Neural progenitor cell (in vitro differentiated cells): Measurements from ENCODE around the gene THAP10. TPM values are rescaled to one million over a fixed set of nuclear protein-coding genes. Genes with fewer than 3 reads are reported as not detected.

ENCODE experiments used
- DNase-seq: peaks from one replicate; pipeline ENCODE4 v3.0.0-alpha.2; 2016; ENCODE audit warnings: low spot score
- H2AFZ ChIP-seq: fragments of 200-600 bp; sonication (generic); replicated peaks from 2 replicates; pipeline ENCODE4 v1.6.1; 2016; ENCODE audit warnings: antibody characterized with exemption
- H3F3A ChIP-seq: fragments of 200-600 bp; sonication (generic); 2 replicates; pipeline ENCODE4 v1.6.1; 2016; ENCODE audit warnings: antibody characterized with exemption, low read depth
- H3K27ac ChIP-seq: fragments of 200-600 bp; sonication (generic); 2 replicates; pipeline ENCODE4 v1.5.1; 2016; ENCODE audit warnings: mild to moderate bottlenecking
- H3K27me3 ChIP-seq: fragments of 200-600 bp; sonication (generic); 2 replicates; pipeline ENCODE4 v1.6.1; 2016; ENCODE audit warnings: mild to moderate bottlenecking, moderate library complexity
- H3K36me3 ChIP-seq: fragments of 200-600 bp; sonication (generic); 2 replicates; pipeline ENCODE4 v1.5.1; 2016
- H3K4me1 ChIP-seq: fragments of 200-600 bp; sonication (generic); 2 replicates; pipeline ENCODE4 v1.6.1; 2016; ENCODE audit warnings: mixed run types
- H3K4me2 ChIP-seq: fragments of 200-600 bp; sonication (generic); 2 replicates; pipeline ENCODE4 v1.6.1; 2016
- H3K4me3 ChIP-seq: fragments of 200-600 bp; sonication (generic); 2 replicates; pipeline ENCODE4 v1.5.1; 2016
- H3K79me2 ChIP-seq: fragments of 200-600 bp; sonication (generic); 2 replicates; pipeline ENCODE4 v1.6.1; 2016; ENCODE audit warnings: low read depth
- H3K9ac ChIP-seq: fragments of 200-600 bp; sonication (generic); 2 replicates; pipeline ENCODE4 v1.6.1; 2016
- H3K9me3 ChIP-seq: fragments of 200-600 bp; sonication (generic); 2 replicates; pipeline ENCODE4 v1.5.1; 2016; ENCODE audit warnings: low read depth
- H4K20me1 ChIP-seq: fragments of 200-600 bp; sonication (generic); 2 replicates; pipeline ENCODE4 v1.6.1; 2016; ENCODE audit warnings: low read depth
- H3K27ac Mint-ChIP-seq: 3 replicates; pipeline ENCODE4 v1.8.0; 2021; ENCODE audit warnings: mixed read lengths
- H3K27me3 Mint-ChIP-seq: 2 replicates; pipeline ENCODE4 v1.8.0; 2022; ENCODE audit warnings: low read depth, mild to moderate bottlenecking, inconsistent platforms, moderate library complexity, mixed read lengths; ENCODE audit not compliant: insufficient read depth
- H3K36me3 Mint-ChIP-seq: 3 replicates; pipeline ENCODE4 v1.8.0; 2021; ENCODE audit warnings: mixed read lengths
- H3K4me1 Mint-ChIP-seq: 3 replicates; pipeline ENCODE4 v1.8.0; 2021; ENCODE audit warnings: mixed read lengths
- H3K4me3 Mint-ChIP-seq: 3 replicates; pipeline ENCODE4 v1.8.0; 2021; ENCODE audit warnings: mild to moderate bottlenecking, moderate library complexity, mixed read lengths
- H3K9me3 Mint-ChIP-seq: 3 replicates; pipeline ENCODE4 v1.8.0; 2020; ENCODE audit warnings: mixed read lengths
- EZH2 ChIP-seq: fragments of 200-600 bp; sonication (generic); IDR thresholded peaks from 2 replicates; pipeline ENCODE4 v1.6.1; 2017; ENCODE audit warnings: antibody characterized with exemption, mild to moderate bottlenecking, moderate library complexity
- EZH2phosphoT487 ChIP-seq: fragments of 200-600 bp; sonication (generic); IDR thresholded peaks from 2 replicates; pipeline ENCODE4 v1.6.1; 2017; ENCODE audit warnings: antibody characterized with exemption
- total RNA-seq: library from RNA; depleted of rRNA; stranded (reverse); fragments of >200 nt; gene quantifications from 2 replicates; pipeline ENCODE4 v1.2.3, GENCODE V29; 2015; ENCODE audit warnings: low replicate concordance
- TF ChIP-seq, protein P1 (sequence below): fragments of 200-600 bp; sonication (generic); IDR thresholded peaks from 2 replicates; pipeline ENCODE4 v1.5.1; 2017; ENCODE audit warnings: antibody characterized with exemption, mild to moderate bottlenecking

THAP10 gene
- total RNA-seq, 1 donor from 2014 or later, result 8.0 TPM

DNA sequence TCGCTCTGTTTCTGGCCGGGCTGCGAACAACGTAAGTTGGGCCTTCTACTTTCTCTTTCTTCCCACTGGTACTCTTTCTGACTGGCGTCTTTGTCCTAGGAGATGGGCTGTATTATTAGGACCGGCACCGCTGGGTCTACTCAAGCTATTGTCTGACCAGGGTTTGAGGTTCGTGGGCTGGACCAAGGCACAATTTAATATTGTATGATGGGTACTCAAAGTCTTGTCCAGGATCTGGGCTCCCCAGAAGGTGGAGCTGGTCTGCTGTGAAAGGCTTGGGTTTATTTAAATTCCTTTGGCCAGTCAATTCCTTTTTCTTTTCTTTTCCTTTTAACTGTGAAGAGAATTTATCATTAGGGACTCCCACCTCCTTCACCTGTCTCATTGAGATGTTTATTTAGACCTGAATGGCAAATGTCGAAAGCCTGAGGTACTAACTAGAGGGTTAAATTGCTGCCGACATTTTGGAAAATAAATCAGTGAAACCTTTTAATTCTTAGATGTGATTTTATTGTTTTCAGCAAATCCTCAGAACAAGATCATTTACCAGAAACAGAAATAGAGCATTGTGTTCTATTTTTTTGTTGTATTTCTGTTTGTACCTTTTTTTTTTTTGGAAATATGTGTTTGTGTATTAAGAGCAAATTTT, 803 bp upstream of the THAP10 start:
- H3K4me1 Mint-ChIP-seq, result peaks cover 26% of the 10 kb centered on the region
- peak overlapping the region; percentile 98 for H3K27ac Mint-ChIP-seq

DNA sequence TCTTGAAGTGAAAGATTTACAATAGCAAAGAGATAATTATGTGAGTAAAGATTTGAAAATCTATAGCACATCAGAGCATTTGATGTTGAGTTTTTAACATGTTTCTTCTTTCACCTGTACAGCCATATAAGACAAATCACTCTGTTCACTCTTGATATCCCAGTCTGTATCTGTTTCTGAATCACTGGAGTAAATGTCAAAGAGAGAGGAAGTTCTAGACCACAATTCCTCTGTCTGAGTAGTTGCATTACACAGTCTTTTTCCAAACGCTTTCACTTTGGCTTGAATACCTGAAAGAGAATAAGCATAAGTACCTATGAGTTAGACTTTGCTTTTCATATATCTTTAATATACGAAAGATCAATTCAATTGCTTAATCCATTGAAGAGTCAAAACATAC, 9.9 kb downstream of the THAP10 start:
- Histone ChIP-seq H3K4me2 (no peak overlapping the region), H3K36me3 (no peaks in the 10 kb centered on the region)
- TF ChIP-seq EZH2 (no peak), EZH2phosphoT487 (no peak)
- TF ChIP-seq, protein P1, sequence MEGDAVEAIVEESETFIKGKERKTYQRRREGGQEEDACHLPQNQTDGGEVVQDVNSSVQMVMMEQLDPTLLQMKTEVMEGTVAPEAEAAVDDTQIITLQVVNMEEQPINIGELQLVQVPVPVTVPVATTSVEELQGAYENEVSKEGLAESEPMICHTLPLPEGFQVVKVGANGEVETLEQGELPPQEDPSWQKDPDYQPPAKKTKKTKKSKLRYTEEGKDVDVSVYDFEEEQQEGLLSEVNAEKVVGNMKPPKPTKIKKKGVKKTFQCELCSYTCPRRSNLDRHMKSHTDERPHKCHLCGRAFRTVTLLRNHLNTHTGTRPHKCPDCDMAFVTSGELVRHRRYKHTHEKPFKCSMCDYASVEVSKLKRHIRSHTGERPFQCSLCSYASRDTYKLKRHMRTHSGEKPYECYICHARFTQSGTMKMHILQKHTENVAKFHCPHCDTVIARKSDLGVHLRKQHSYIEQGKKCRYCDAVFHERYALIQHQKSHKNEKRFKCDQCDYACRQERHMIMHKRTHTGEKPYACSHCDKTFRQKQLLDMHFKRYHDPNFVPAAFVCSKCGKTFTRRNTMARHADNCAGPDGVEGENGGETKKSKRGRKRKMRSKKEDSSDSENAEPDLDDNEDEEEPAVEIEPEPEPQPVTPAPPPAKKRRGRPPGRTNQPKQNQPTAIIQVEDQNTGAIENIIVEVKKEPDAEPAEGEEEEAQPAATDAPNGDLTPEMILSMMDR, result no peak

More for the DNA sequence above, 803 bp upstream of the THAP10 start:
- TF ChIP-seq EZH2 (no peak), EZH2phosphoT487 (no peak)
- TF ChIP-seq, protein P1, result peak; percentile 50
- H2AFZ ChIP-seq, result peak overlapping the region; percentile 89
- peaks cover 18% of the 10 kb centered on the region for H3F3A ChIP-seq
- H3K4me2 ChIP-seq, result peak overlapping the region; percentile 80
- H3K27ac ChIP-seq, result no peak overlapping the region
- peak overlapping the region; percentile 69 for H3K4me3 ChIP-seq
- H3K27me3 Mint-ChIP-seq, result no peaks in the 10 kb centered on the region
- H3K4me3 Mint-ChIP-seq, result peak overlapping the region; percentile 98
- H3K79me2 ChIP-seq, result peaks cover 53% of the 10 kb centered on the region
- peaks cover 2% of the 10 kb centered on the region for H3K36me3 ChIP-seq
- peak; percentile 37 for DNase-seq
- no peaks in the 10 kb centered on the region for H3K9me3 Mint-ChIP-seq
- H3K4me1 ChIP-seq, result peaks cover 11% of the 10 kb centered on the region
- H3K36me3 Mint-ChIP-seq, result peaks cover 11% of the 10 kb centered on the region
- H4K20me1 ChIP-seq, result no peaks in the 10 kb centered on the region
- no peaks in the 10 kb centered on the region for H3K9me3 ChIP-seq
- H3K27me3 ChIP-seq, result no peaks in the 10 kb centered on the region
- H3K9ac ChIP-seq, result no peak overlapping the region

GRCh38 chr15:70880781-70881180, 11.5 kb downstream of the THAP10 start:
- Histone ChIP-seq H3K27ac (no peak overlapping the region), H3K9ac (no peak overlapping the region), H3K27me3 (no peaks in the 10 kb centered on the region), H3K9me3 (no peaks in the 10 kb centered on the region), H3K4me3 (no peak overlapping the region), H3K36me3 (no peaks in the 10 kb centered on the region), H3F3A (no peaks in the 10 kb centered on the region), H2AFZ (no peak overlapping the region), H3K4me2 (no peak overlapping the region), H3K79me2 (no peaks in the 10 kb centered on the region), H4K20me1 (no peaks in the 10 kb centered on the region), H3K4me1 (no peaks in the 10 kb centered on the region)
- no peak overlapping the region for H3K27ac Mint-ChIP-seq
- H3K4me3 Mint-ChIP-seq, result no peak overlapping the region
- H3K36me3 Mint-ChIP-seq, result no peaks in the 10 kb centered on the region
- no peaks in the 10 kb centered on the region for H3K4me1 Mint-ChIP-seq
- no peaks in the 10 kb centered on the region for H3K9me3 Mint-ChIP-seq
- TF ChIP-seq EZH2 (no peak), EZH2phosphoT487 (no peak)
- TF ChIP-seq, protein P1, result no peak
- no peak for DNase-seq
- no peaks in the 10 kb centered on the region for H3K27me3 Mint-ChIP-seq

More for the DNA sequence above, 9.9 kb downstream of the THAP10 start:
- no peak for DNase-seq
- H3K36me3 Mint-ChIP-seq, result no peaks in the 10 kb centered on the region
- H3K79me2 ChIP-seq, result peaks cover 5% of the 10 kb centered on the region
- H3K27ac Mint-ChIP-seq, result no peak overlapping the region
- H3K9me3 Mint-ChIP-seq, result no peaks in the 10 kb centered on the region
- H4K20me1 ChIP-seq, result no peaks in the 10 kb centered on the region
- no peak overlapping the region for H3K27ac ChIP-seq
- no peaks in the 10 kb centered on the region for H3K27me3 Mint-ChIP-seq
- no peak overlapping the region for H3K4me3 ChIP-seq
- H3K4me1 ChIP-seq, result no peaks in the 10 kb centered on the region
- H3K4me3 Mint-ChIP-seq, result no peak overlapping the region
- no peaks in the 10 kb centered on the region for H3K4me1 Mint-ChIP-seq
- H3F3A ChIP-seq, result no peaks in the 10 kb centered on the region
- no peak overlapping the region for H2AFZ ChIP-seq
- H3K9ac ChIP-seq, result no peak overlapping the region
- H3K27me3 ChIP-seq, result no peaks in the 10 kb centered on the region
- no peaks in the 10 kb centered on the region for H3K9me3 ChIP-seq
